Activated naive CD4-positive, alpha-beta T cell treated with anti-CD3 and anti-CD28 coated beads, Interleukin-2, amount 50 U/mL, for 16 hours (primary cell): Measurements from ENCODE around the gene SCAF8.
"Not testable (repeated sequence)": the region's sequence is repeated elsewhere in the genome, so short reads cannot be mapped to it uniquely, and the experiment has no call there.

Experiments used
- DNase-seq: peaks from one replicate; pipeline ENCODE4 v3.0.0-alpha.2; 2020

SCAF8 gene

DNA sequence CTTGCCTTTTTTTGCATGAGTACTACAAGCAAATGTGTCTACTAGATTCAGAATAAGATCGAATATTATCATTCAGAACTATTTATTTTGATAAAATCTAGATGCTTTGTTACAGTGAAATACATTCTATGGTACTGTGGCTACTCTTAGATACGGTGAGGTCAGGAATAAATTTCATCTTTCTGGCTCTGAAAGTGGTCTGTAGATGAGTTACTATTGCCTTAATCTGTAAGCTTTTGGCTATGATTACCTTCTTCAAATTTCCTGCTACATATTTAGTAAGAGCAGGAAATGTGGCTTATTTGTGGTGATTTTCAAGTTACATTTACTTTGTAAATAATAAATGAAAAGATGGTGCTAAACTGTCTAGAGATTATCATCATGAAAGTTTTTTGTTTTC lies 50.0 kb downstream of the SCAF8 start:
- DNase-seq, result no peak

DNA sequence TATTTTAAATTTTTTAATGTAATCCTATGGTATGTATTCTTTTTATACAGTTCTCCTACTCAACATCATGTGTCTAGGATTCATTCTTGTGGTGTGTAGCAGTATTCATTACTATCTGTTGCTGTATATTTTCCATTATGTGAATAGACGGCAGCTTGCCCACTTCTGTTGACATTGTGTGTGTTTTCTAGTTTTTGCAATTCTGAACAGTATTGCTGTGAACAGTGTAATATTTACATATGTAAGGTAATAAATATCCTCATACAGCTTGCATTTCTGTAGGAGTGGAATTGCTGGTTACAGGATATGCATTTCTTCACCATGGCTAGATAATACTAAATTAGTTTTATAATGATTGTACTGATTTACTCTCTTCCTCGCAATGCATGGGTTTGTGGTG lies 51.9 kb downstream of the SCAF8 start:
- no peak for DNase-seq

GRCh38 chr6:154786144-154786868 lies 53.1 kb downstream of the SCAF8 start:
- no peak for DNase-seq

GRCh38 chr6:154791556-154792317 lies 58.5 kb downstream of the SCAF8 start:
- DNase-seq, result no peak

DNA sequence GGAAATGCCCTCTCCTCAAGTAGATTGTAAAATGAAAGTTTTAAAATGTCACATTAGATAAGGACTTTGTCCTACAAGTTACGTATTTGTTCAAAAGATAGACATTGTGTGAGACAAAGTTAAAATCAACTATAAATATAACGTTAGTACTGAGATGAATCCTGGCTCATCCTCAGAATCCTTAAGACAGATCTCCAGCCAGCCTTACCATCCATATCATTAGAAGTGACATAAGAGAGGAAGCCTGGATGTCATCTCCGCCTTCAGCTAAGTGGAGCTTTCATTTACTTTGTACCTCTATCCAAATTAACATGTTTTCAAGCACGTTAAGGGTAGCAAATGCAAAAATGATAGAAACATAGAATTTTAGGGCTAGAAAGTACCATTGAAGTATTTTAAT lies 59.1 kb downstream of the SCAF8 start:
- DNase-seq, result no peak

DNA sequence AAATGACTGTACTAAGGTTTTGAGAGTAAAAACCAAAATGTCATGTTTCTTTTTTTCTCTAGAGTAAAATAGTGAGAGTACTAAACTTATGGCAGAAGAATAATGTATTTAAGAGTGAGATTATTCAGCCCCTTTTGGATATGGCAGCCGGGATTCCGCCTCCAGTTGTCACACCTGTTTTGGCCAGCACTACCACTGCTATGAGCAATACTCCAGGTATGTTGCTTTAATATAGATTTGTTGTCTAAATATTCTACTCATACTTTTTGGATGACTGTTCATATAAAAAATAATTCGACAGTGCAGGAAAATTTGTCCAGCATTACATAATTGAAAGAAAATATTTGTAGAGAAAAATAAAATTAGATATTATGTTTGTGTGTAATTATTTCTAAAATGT lies 59.5 kb downstream of the SCAF8 start:
- no peak for DNase-seq

DNA sequence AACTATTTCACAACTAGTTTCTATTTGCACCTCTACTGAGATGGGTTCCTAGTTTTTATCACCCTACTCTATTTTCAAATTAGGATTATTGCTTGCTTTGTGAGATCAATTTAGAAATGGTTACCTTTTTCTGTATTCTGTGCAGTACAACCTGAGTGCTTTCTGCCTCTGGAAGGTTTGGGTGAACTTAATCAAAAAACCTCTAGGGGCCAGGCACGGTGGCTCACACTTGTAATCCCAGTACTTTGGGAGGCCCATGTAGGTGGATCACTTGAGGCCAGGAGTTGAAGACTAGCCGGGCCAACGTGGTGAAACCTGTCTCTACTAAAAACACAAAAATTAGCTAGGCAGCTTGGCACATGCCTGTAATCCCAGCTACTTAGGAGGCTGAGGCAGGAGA lies 63.3 kb downstream of the SCAF8 start:
- DNase-seq, result no peak

GRCh38 chr6:154797857-154798256 lies 64.6 kb downstream of the SCAF8 start:
- DNase-seq, result no peak

GRCh38 chr6:154800338-154800737 lies 67.1 kb downstream of the SCAF8 start:
- DNase-seq, result no peak

- DNase-seq, result no peak
Measured at GRCh38 chr6:154805288-154805911, 72.2 kb downstream of the SCAF8 start.

DNA sequence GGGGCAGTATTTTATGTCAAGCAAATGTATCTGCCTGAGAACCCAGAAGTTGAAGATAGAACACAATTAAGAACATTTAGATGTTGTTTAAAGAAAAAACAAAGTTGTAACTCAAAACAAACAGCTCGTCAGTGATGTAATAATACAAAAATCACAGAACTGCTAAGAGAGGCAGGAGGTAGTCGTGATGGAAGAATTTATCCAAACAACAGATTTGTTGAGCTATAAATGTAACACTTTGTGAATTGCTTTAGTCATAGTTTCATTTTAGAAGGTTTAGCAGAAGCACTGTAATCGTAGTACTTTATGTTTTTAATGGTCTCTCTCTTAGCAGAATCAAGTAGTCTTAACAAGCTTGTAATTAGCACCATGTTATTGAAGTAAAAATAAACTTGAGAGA lies 73.6 kb downstream of the SCAF8 start:
- no peak for DNase-seq

DNA sequence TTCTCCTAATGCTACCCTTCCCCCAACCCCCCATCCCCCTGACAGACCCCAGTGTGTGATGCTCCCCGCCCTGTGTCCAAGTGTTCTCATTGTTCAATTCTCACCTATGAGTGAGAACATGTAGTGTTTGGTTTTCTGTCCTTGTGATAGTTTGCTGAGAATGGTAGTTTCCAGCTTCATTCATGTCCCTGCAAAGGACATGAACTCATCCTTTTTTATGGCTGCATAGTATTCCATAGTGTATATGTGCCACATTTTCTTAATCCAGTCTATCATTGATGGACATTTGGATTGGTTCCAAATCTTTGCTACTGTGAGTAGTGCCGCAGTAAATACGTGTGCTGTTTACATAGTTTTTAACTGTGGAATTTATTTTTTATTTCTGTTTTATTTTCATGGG lies 78.4 kb downstream of the SCAF8 start:
- not testable (repeated sequence) for DNase-seq

- no peak for DNase-seq
Measured at GRCh38 chr6:154814063-154814462, 80.8 kb downstream of the SCAF8 start.

GRCh38 chr6:154815938-154816820 lies 83.0 kb downstream of the SCAF8 start:
- no peak for DNase-seq

DNA sequence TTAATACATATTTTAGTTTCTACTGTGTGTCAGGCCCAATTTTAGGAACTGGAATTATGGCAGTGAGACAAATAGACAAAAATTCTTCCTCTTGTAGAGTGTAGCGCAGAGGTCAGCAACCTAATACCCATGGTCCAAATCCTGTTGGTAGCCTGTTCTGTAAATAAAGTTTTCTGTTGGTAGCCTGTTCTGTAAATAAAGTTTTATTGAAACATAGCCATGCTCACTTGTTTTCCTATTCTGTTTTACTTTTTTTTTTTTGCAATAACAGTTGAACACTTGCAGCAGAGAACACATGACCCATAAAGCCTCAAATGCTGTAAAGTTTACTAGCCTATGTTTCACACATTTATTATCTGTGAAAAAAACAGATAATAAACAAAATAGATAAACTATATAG lies 87.9 kb downstream of the SCAF8 start:
- DNase-seq, result no peak

- DNase-seq, result no peak
Measured at GRCh38 chr6:154821638-154822037, 88.4 kb downstream of the SCAF8 start.

DNA sequence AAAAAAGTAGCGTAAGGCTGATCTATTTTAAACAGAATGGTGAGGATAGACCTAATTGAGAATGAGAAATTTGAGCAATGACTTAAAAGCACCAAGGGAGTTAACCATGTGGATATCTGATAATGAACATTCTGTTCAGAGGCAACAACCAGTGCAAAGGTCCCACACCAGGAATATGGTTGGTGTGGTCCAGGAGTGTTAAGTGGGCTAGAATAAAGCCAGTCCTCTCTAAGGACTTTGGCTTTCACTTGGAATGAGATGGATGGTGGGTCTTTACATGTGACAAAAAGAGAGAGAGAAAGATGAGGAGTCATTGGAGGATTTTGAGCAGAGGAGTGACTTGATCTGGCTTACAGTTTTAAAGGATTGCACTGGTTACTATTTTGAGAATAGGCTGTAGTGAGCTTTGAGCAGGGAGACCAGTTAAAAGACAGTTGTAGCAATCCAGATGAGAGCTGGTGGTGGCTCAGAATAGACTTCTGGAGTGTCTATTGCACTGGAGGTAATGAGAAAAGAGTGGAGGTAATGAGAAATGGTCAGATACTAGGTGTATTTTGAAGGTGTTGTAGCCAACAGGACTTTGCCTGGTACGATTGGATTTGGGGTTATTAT lies 89.8 kb downstream of the SCAF8 start:
- no peak for DNase-seq

GRCh38 chr6:154824076-154824475 lies 90.9 kb downstream of the SCAF8 start:
- DNase-seq, result no peak

DNA sequence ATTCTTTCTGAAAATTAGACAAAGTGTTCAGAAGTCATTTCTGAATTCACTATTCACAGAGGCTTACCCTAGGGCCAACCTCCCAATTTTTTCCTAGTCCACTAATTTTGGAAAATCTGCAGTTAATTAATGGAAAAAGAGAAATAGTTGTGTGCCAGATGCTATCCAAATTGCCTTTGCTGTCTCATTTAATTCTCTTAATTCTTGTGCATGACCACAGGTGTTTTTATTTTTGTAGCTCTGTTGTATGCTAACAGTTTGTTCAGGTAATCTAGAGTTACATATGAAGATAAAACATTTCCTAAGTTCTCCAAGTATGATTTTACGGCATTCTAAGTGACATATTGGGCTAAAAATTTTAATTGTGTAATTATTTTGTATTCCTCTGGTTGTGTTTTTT lies 96.8 kb downstream of the SCAF8 start:
- no peak for DNase-seq

- no peak for DNase-seq
Measured at GRCh38 chr6:154830771-154831170, 97.6 kb downstream of the SCAF8 start.

DNA sequence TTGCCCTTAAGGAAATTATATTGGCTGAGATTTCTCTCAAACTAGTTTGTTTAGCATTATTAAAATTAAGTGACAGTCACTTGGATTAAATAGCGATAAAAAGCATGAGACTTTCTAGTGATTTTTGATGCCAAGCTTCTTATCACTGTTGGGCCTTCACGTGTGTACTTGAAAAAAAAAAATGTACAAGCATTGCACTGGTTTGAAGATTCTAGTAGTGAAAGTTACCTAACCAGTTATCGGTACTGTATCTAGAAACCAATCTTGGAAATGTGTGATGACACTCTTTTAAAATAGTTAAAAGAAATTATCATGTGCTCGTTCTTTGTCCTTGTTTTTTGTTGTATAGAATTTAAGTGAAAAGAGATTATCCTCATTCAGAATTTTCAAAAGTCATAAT lies 102.1 kb downstream of the SCAF8 start:
- DNase-seq, result no peak

DNA sequence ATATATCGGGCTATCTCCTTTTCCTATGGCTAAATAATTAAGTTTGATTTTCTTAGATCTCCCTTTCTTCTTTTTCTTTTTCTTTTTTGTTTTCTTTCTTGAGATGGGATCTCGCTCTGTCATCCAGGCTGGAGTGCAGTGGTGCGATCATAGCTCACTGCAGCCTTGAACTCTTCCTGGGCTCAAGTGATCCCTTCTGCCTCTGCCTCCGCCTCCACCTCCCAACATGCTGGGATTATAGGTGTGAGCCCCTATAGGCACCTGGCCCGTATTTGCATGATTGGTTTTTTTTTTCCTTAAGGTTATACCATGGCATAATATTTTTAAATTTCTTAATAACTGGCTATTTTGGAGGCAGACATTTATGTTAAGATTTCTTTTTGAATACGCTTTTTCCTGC lies 106.3 kb downstream of the SCAF8 start:
- DNase-seq, result no peak

- DNase-seq, result no peak
Measured at GRCh38 chr6:154840363-154840762, 107.1 kb downstream of the SCAF8 start.
